Smooth muscle cell of the brain vasculature (primary cell): ENCODE data around the gene L3MBTL2.
A peak's percentile ranks its signal among the peaks of the same experiment; 100 is the strongest.

ENCODE experiments used
- DNase-seq: peaks from one replicate; pipeline ENCODE4 v3.0.0-alpha.2; 2012; ENCODE audit warnings: low read depth, low spot score

L3MBTL2 gene

GRCh38 chr22:41215409-41215808 lies 10.3 kb downstream of the L3MBTL2 start:
- DNase-seq, result no peak

- DNase-seq, result no peak
Observed at GRCh38 chr22:41215926-41216325, 10.8 kb downstream of the L3MBTL2 start.

GRCh38 chr22:41216984-41217383 lies 11.9 kb downstream of the L3MBTL2 start:
- DNase-seq, result no peak

- DNase-seq, result peak; percentile 23
Observed at GRCh38 chr22:41217553-41218157, 12.5 kb downstream of the L3MBTL2 start.

- no peak for DNase-seq
Observed at GRCh38 chr22:41222846-41223507, 17.9 kb downstream of the L3MBTL2 start.

- no peak for DNase-seq
Observed at GRCh38 chr22:41223535-41223934, 18.4 kb downstream of the L3MBTL2 start.

GRCh38 chr22:41226723-41227655 lies 21.9 kb downstream of the L3MBTL2 start:
- no peak for DNase-seq

GRCh38 chr22:41229215-41229614 lies 24.1 kb downstream of the L3MBTL2 start:
- no peak for DNase-seq

GRCh38 chr22:41229730-41230400 lies 24.8 kb downstream of the L3MBTL2 start:
- no peak for DNase-seq

- DNase-seq, result no peak
Observed at GRCh38 chr22:41230401-41230785, 25.3 kb downstream of the L3MBTL2 start.

- no peak for DNase-seq
Observed at GRCh38 chr22:41231369-41231768, 26.3 kb downstream of the L3MBTL2 start.

GRCh38 chr22:41234815-41235695 lies 29.9 kb downstream of the L3MBTL2 start:
- no peak for DNase-seq

- DNase-seq, result no peak
Observed at GRCh38 chr22:41237036-41237706, 32.1 kb downstream of the L3MBTL2 start.

GRCh38 chr22:41237707-41238569 lies 32.8 kb downstream of the L3MBTL2 start:
- DNase-seq, result no peak

GRCh38 chr22:41238570-41239442 lies 33.7 kb downstream of the L3MBTL2 start:
- no peak for DNase-seq

- DNase-seq, result no peak
Observed at GRCh38 chr22:41239443-41240128, 34.5 kb downstream of the L3MBTL2 start.

GRCh38 chr22:41240377-41241132 lies 35.4 kb downstream of the L3MBTL2 start, which contains the start of gene CHADL:
Gene CHADL (minus strand): TSS chr22:41240931. CDS start chr22:41240881, 50 bp downstream.
- no peak for DNase-seq
